GM12892 (cell line): ENCODE data around the gene PPIC.

ENCODE experiments used
- POLR2A ChIP-seq: IDR thresholded peaks from 2 replicates; pipeline ENCODE4 v1.6.1; 2011; ENCODE audit warnings: low read depth, low read length, control low read depth
- POLR2AphosphoS5 ChIP-seq: IDR thresholded peaks from 2 replicates; pipeline ENCODE4 v1.6.1; 2011; ENCODE audit warnings: low read depth, low read length, control low read depth
- TAF1 ChIP-seq: IDR thresholded peaks from 2 replicates; pipeline ENCODE4 v1.6.1; 2011; ENCODE audit warnings: low read depth, mild to moderate bottlenecking, control low read depth, low read length, borderline replicate concordance

DNA sequence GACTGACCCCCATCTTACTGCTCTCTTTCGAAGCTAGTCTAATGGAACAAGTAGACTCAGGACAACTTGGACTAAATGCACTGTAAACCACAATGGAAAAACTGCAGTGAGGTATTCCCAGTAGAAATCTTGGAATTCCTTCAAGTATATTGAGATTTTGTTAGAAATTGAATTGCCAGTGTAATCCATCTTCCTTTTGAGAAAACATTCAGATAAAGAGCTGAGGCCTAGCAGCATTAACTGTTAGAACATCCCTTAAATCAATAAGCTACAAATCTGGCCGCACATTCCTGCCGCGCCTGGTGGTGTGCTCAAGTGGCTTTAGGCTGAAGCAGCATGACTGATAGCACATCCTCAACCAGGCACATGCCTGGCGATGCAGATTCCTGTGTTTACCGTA lies 29.3 kb downstream of the PPIC start:
- no peak for TF ChIP-seq POLR2A
- TF ChIP-seq POLR2AphosphoS5 = no peak
- no peak for TF ChIP-seq TAF1
